AG04449 (cell line): Measurements from ENCODE around the gene RNASEH2B.

Experiments used
- CTCF ChIA-PET: fragments of 350-600 bp; formaldehyde crosslinking; extraction: SDS; loops from one replicate; lab custom pipeline; 2021; ENCODE audit warnings: antibody characterized with exemption; lab: Yijun Ruan, JAX
- POLR2A ChIA-PET: fragments of 400-600, 350-600 bp; formaldehyde crosslinking; extraction: SDS; loops from one replicate; lab custom pipeline; 2020; ENCODE audit warnings: antibody characterized with exemption, inconsistent platforms; lab: Yijun Ruan, JAX
- DNase-seq: peaks from one replicate; pipeline ENCODE4 v3.0.0-alpha.2; 2010; ENCODE audit warnings: low read depth, low spot score
- H3K4me3 ChIP-seq: 2 replicates; pipeline ENCODE4 v1.5.1; 2011; ENCODE audit warnings: low read depth, mild to moderate bottlenecking, control low read depth, low read length
- TF ChIP-seq, protein P1 (sequence below): IDR thresholded peaks from one replicate; pipeline ENCODE4 v1.5.1; 2011; ENCODE audit warnings: mild to moderate bottlenecking, moderate library complexity, low read length, control low read depth, inconsistent platforms; ENCODE audit not compliant: insufficient read depth; ENCODE audit errors: missing control alignments

RNASEH2B gene

DNA sequence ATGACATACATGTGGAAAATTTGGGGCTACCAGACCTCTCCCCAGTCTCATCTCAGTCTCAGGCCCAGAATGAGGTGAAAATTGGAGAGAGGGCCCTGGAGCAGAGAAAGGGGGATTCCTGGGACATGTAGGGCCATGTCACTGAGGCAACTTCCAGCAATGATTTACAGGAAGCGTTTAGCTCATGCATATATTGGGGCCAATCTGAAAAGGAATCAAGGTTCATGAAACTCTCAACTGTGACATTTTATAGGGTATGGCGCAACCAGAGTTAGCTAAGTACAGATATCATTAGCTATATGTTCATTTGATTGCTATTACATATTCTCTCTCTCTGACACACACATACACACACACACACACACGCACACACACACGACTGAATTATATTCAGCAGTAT, 86.3 kb downstream of the RNASEH2B start:
- TF ChIP-seq, protein P1, sequence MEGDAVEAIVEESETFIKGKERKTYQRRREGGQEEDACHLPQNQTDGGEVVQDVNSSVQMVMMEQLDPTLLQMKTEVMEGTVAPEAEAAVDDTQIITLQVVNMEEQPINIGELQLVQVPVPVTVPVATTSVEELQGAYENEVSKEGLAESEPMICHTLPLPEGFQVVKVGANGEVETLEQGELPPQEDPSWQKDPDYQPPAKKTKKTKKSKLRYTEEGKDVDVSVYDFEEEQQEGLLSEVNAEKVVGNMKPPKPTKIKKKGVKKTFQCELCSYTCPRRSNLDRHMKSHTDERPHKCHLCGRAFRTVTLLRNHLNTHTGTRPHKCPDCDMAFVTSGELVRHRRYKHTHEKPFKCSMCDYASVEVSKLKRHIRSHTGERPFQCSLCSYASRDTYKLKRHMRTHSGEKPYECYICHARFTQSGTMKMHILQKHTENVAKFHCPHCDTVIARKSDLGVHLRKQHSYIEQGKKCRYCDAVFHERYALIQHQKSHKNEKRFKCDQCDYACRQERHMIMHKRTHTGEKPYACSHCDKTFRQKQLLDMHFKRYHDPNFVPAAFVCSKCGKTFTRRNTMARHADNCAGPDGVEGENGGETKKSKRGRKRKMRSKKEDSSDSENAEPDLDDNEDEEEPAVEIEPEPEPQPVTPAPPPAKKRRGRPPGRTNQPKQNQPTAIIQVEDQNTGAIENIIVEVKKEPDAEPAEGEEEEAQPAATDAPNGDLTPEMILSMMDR = no peak
- ChIA-PET POLR2A (no interaction called here), CTCF (no interaction called here)
- H3K4me3 ChIP-seq = no peak overlapping the region
- no peak for DNase-seq

DNA sequence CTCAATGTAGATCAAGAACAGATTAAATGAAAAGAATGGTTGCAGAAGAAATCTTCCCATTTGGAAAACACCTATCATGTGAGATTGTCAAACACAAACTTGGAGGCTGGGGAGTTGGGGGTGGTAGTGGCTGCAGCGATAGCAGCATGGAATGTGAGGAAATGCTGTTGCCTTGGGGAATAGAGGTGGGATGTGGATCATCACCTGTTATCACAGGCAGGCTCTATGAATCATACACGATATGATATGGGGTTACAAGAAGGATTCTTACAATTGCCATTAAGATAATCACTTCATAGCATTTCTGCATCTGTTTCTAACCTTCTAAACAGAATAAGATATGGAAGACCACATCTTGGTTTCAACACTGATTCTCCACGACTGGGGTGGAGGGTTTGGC, 88.7 kb downstream of the RNASEH2B start:
- CTCF ChIA-PET = no interaction called here
- TF ChIP-seq, protein P1 = no peak
- DNase-seq = no peak
- H3K4me3 ChIP-seq = no peak overlapping the region
- POLR2A ChIA-PET = no interaction called here

DNA sequence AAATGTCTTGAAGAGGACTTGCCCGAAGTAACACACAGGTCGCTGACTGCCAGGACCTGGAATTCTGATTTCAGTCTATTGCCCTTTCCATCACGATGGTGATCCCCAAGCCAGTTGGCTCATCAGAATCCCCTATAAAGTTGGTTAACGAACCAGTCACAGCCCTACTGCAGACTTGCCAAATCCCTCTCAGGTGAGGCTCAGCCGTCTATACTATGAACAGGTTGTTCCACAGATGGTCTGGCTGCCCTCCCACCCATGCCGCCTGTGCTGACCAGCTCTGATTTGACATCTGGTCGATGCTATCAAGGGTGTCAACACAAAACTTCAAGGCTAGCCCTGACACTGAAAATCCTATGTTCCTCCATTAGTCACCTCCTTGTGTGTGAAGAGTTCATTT, 90.0 kb downstream of the RNASEH2B start:
- no peak overlapping the region for H3K4me3 ChIP-seq
- no peak for DNase-seq
- CTCF ChIA-PET = no interaction called here
- TF ChIP-seq, protein P1 = no peak
- POLR2A ChIA-PET = no interaction called here

DNA sequence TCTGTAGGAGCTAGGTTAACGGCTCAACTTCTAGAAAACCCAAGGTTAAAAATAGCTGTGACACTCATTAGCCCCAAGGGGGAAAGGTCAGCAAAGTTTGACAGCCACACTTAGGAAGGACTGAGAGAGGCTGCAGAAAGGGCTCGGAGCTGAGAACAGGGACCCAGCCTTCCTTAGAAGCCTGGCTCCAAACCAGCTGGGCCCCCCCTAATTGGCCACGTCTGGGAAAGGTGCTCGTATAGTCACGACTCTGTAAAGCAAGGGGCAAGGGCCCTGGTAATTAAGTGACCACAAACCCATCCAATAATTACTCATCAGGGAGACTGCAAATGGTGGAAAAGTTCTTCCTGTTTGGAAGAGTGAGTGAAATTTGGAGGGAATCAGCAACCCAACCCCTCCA, 90.5 kb downstream of the RNASEH2B start:
- no peak overlapping the region for H3K4me3 ChIP-seq
- TF ChIP-seq, protein P1 = no peak
- ChIA-PET POLR2A (no interaction called here), CTCF (interaction anchor here (0.6 kb wide), 1 partner anchor 1476 kb away, joined by 3 read pairs; no protein-coding TSS in a partner anchor)
- no peak for DNase-seq

DNA sequence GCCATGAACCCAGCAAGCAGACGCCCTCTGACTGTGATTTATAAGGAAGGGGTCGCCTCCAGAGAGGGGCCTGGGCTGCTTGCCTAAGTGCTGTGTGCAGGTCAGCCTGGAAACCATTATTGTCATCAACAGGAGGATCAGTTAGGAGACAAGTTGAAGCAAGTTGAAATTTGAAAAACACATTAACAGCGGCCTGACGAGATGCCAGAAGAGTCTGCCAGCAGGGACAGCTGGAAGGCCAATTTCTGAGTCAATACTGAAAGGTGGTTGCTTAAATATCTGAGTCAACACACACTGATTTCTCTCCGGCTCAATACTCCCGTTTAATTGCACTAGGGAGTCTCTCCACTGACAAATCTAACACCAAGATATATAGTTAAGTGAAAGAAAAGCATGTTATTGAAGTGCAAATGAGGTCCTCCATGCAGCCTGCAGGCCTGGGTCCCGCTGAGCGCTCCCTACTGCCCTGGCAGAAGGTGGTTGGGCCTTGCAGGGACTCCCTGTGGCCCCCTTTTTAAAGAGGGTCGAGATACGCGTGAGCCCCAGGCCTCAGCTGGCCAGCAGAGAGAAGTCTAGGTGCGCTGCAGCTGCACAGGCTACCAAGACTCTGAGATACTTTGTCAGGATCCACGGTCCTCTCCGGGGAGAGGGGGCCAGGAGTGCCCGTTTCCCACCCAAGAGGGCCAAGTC, 91.1 kb downstream of the RNASEH2B start:
- ChIA-PET POLR2A (no interaction called here), CTCF (interaction anchor here (0.6 kb wide), 1 partner anchor 1477 kb away, joined by 3 read pairs; no protein-coding TSS in a partner anchor)
- H3K4me3 ChIP-seq = no peak overlapping the region
- no peak for DNase-seq
- TF ChIP-seq, protein P1 = no peak

DNA sequence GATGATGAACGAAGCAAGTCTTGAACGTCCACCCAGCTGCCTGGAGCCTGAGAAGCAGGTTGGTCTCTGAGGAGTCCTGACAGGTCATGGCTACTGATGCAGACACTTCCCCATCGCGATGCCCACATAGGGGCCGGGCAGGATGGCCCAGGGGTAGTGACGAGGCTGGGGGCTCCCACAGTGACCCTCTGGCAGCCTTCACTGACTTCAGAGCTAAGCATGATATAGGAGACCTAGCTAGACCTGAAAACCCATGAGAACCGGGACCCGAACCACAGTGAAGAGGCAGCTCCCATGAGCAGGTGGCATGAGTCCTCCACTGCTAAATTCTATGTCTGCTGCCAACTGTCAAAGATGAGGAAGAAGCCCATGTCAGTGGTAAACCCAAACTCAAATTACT, 91.7 kb downstream of the RNASEH2B start:
- POLR2A ChIA-PET = no interaction called here
- DNase-seq = no peak
- H3K4me3 ChIP-seq = no peak overlapping the region
- TF ChIP-seq, protein P1 = no peak
- CTCF ChIA-PET = no interaction called here
